ENCODE results near the gene MORC3.

Gene MORC3

DNA sequence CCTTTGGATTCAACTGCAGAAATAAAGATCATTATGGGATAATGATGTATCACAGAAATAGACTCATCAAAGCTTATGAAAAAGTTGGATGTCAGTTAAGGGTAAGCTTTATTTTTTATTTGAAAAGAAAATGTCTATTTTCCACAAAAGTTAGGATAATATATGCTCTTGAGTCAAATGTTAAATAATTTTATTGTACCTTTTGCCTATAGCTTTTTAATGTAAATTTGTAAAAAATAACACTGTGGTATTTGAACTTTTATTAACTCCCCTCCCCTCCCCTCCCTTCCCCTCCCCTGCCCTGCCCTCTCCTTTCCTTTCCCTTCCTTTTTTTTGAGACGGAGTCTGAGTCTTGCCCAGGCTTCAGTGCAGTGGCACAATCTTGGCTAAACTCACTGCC, 24.9 kb downstream of the MORC3 start:
- Mint-ChIP-seq H3K27ac (no peak overlapping the region), H3K9me3 (no peaks in the 10 kb centered on the region), H3K36me3 (peaks cover 51% of the 10 kb centered on the region), H3K4me3 (no peak overlapping the region), H3K4me1 (peaks cover 15% of the 10 kb centered on the region), H3K27me3 (no peaks in the 10 kb centered on the region)
- no peak for DNase-seq
- CTCF ChIA-PET, result interaction anchor here (0.5 kb wide), 1 partner anchor 160 kb away, joined by 4 read pairs; no protein-coding TSS in a partner anchor

DNA sequence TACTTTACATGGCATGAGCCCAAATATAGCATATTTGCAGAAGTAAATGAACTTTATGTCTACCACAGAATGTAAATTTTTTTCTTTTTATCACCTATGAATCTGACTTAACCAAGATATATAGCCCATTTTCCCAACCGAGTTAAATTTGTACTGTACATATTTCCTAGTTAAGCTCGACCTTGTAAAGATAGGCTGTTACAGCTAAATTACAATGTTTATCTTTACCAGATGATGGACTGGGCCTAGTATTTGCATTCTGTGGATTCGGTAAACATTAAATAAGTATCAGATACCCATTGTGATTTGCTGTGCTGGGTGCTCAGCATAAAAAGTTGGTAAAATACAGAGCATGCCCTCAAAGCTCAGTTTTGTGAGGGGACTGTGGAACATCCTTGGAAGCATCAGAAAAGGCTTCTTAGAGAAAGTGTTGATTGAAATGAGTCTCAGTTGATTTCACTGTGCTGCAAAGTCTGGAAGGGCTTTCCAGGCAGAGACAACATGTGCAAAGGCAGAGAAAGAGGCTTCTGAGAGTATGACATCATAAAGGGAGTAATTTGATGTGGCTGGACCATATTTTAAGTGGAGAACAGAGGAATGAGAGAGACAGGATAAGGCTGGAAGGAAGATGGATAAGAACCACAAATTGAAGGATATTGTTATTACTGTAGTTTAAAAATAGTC, 27.4 kb downstream of the MORC3 start:
- H3K27ac Mint-ChIP-seq, result no peak overlapping the region
- H3K36me3 Mint-ChIP-seq, result peaks cover 51% of the 10 kb centered on the region
- no peaks in the 10 kb centered on the region for H3K27me3 Mint-ChIP-seq
- CTCF ChIA-PET, result no interaction called here
- peaks cover 15% of the 10 kb centered on the region for H3K4me1 Mint-ChIP-seq
- H3K9me3 Mint-ChIP-seq, result no peaks in the 10 kb centered on the region
- no peak for DNase-seq
- no peak overlapping the region for H3K4me3 Mint-ChIP-seq

DNA sequence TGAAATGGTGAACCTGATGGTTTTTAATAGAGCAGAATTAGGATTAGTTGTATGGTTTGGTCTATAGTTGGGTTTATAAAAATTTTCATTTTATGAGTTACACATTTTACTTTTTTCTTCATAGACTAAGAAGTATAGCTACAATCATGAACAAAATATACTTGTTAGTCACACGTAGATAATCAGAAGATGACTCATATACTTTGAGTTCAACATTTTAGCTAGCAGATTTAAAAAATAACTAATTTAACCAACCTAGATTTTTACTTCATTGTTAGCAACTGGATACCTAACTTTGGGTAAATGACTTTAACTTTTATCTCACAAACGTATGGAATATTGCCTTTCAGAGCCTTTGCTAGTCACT, 27.9 kb downstream of the MORC3 start:
- no peaks in the 10 kb centered on the region for H3K27me3 Mint-ChIP-seq
- no peaks in the 10 kb centered on the region for H3K9me3 Mint-ChIP-seq
- H3K4me3 Mint-ChIP-seq, result no peak overlapping the region
- H3K4me1 Mint-ChIP-seq, result peaks cover 15% of the 10 kb centered on the region
- no peak overlapping the region for H3K27ac Mint-ChIP-seq
- CTCF ChIA-PET, result interaction anchor here (0.7 kb wide), 1 partner anchor 104 kb away, joined by 3 read pairs; no protein-coding TSS in a partner anchor
- H3K36me3 Mint-ChIP-seq, result peaks cover 54% of the 10 kb centered on the region
- no peak for DNase-seq

DNA sequence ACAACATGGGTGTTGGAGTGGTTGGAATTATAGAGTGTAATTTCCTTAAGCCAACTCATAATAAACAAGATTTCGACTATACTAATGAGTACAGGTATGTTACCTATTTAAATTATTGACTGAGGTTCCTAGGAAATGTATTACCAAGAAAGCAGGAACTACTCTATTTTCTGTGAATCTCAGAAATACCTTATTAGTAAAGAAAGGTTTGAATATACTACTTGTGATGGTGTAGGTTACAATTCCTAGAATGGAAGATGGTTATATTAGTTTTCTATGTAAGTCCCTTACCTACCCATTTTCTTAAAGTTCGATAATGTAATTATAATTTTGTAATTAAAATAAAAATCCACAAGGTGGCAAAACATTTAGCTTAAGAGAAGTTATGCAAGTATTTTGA, 29.3 kb downstream of the MORC3 start:
- peaks cover 54% of the 10 kb centered on the region for H3K36me3 Mint-ChIP-seq
- CTCF ChIA-PET, result no interaction called here

DNA sequence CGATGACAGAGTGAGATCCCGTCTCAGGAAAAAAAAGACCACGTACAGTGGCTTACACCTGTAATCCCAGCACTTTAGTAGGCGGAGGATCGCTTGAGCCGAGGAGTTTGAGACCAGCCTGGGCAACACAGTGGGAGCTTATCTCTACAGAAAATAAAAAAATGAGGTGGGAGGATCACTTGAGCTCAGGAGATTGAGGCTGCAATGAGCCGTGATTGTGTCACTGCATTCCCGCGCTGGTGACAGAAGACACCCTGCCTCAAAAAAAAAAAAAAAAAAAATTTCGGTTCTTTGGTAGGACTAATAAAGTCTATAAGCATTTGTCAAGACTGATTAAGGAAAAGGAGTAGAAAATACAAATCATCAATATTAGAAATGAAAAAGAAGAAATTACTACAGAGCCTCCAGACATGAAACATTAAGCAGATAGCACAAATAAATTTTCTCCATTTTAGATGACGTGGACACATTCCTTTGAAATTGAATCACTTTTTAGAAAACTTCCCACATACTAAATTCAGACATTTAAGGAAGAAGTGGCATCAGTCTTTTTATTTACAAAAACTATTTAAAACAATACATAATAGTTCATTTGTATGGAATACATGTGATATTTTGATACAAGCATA, 30.4 kb downstream of the MORC3 start:
- no peak overlapping the region for H3K4me3 Mint-ChIP-seq
- H3K4me1 Mint-ChIP-seq, result peaks cover 15% of the 10 kb centered on the region
- H3K27ac Mint-ChIP-seq, result no peak overlapping the region
- DNase-seq, result no peak
- H3K27me3 Mint-ChIP-seq, result no peaks in the 10 kb centered on the region
- peaks cover 57% of the 10 kb centered on the region for H3K36me3 Mint-ChIP-seq
- CTCF ChIA-PET, result no interaction called here
- no peaks in the 10 kb centered on the region for H3K9me3 Mint-ChIP-seq

More for the DNA sequence above, 29.3 kb downstream of the MORC3 start:
- no peaks in the 10 kb centered on the region for H3K9me3 Mint-ChIP-seq
- no peaks in the 10 kb centered on the region for H3K27me3 Mint-ChIP-seq
- peaks cover 15% of the 10 kb centered on the region for H3K4me1 Mint-ChIP-seq
- no peak for DNase-seq
- H3K27ac Mint-ChIP-seq, result no peak overlapping the region
- no peak overlapping the region for H3K4me3 Mint-ChIP-seq

DNA sequence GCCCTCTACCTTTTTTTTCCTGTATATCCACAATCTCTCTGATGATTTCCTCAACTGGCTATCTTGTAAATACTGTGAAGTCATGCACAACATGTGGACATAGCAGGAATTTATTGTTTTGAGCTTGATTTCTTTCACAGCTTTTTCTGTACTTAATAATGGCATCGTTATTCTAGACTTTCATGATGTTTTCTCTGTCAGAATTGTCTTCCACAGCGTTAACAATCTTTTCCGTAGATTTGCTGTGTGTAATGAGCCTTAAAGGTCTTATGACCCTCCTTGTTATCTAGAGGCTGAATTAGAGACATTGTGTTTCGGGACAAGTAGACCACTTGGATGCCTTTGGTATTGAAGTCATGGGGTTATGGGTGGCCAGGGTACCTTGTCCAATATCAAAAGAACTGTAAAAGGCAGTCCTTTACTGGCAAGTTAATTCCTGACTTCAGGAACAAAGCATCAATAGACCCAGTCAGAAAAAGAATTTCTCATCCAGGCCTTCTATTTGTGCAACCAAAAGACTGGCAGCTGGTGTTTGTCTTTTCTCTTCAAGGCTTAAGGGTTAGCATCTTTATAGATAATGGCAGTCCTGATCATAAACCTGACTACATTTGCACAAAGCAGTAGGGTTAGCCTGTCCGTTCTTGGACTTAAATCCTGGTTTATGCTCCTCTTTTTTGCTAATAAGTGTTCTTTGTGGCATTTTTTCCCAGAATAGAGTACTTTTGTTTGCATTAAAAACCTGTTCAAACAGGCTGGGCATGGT, 35.1 kb downstream of the MORC3 start:
- Mint-ChIP-seq H3K9me3 (no peaks in the 10 kb centered on the region), H3K27ac (no peak overlapping the region), H3K36me3 (peaks cover 42% of the 10 kb centered on the region), H3K4me3 (no peak overlapping the region), H3K4me1 (no peaks in the 10 kb centered on the region), H3K27me3 (no peaks in the 10 kb centered on the region)
- CTCF ChIA-PET, result interaction anchor here (0.6 kb wide), 1 partner anchor 26 kb away, joined by 3 read pairs; no protein-coding TSS in a partner anchor
- DNase-seq, result no peak

DNA sequence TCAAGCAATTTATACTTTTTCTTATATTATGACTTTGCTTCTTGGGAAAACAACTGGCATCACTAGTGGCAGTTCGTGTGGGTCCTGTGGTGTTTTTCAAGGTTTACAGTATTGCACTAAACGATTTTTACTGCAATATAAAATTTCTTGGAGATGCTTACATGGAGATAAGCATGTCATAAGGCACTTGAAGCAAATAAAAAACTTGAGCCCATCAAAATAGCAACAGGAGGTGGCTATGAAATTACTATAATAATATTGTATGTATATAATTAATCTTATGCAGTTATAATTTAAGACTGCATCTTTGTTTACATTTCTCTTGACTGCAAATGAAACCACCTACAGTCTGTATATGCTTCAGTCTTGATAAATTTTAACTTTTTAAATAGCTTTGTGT, 35.9 kb downstream of the MORC3 start:
- no peak for DNase-seq
- Mint-ChIP-seq H3K36me3 (peaks cover 45% of the 10 kb centered on the region), H3K9me3 (no peaks in the 10 kb centered on the region), H3K4me1 (no peaks in the 10 kb centered on the region), H3K4me3 (no peak overlapping the region), H3K27me3 (no peaks in the 10 kb centered on the region), H3K27ac (no peak overlapping the region)
- CTCF ChIA-PET, result interaction anchor here (0.6 kb wide), 1 partner anchor 27 kb away, joined by 3 read pairs; no protein-coding TSS in a partner anchor

DNA sequence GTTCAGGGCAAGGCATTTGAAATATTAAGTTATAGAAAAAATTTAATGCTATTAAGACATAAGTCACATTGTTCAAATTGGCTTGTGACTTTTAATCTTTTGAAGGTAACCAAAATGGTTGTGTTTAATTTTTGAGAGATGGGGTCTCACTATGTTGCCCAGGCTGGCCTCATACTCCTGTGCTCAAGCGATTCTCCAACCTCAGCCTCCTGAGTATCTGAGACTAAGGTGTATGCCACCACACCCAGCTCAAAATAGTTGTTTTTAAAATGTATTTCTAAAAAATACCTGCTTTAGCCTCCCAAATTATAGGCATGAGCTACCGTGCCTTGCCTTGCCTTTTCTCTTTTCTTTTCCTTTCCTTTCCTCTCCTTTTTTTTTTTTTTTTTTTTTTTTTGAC, 39.2 kb downstream of the MORC3 start:
- DNase-seq, result no peak
- CTCF ChIA-PET, result no interaction called here
- Mint-ChIP-seq H3K4me1 (no peaks in the 10 kb centered on the region), H3K27ac (no peak overlapping the region), H3K9me3 (no peaks in the 10 kb centered on the region), H3K36me3 (peaks cover 47% of the 10 kb centered on the region), H3K4me3 (no peak overlapping the region), H3K27me3 (no peaks in the 10 kb centered on the region)

DNA sequence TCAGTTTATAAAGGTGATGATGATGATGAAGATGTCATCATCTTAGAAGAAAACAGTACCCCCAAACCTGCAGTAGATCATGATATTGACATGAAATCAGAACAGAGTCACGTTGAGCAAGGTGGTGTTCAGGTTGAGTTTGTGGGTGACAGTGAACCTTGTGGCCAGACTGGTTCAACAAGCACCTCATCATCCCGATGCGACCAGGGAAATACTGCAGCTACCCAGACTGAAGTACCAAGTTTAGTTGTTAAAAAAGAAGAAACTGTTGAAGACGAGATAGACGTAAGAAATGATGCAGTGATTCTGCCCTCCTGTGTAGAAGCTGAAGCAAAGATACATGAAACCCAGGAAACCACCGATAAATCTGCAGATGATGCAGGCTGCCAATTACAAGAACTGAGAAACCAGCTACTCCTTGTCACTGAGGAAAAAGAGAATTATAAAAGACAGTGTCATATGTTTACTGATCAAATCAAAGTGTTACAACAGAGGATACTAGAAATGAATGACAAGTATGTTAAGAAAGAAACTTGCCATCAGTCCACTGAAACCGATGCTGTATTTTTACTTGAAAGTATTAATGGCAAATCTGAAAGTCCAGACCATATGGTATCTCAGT, 49.2 kb downstream of the MORC3 start:
- Mint-ChIP-seq H3K4me3 (no peak overlapping the region), H3K27me3 (no peaks in the 10 kb centered on the region), H3K4me1 (no peaks in the 10 kb centered on the region), H3K36me3 (peaks cover 70% of the 10 kb centered on the region), H3K27ac (no peak overlapping the region), H3K9me3 (no peaks in the 10 kb centered on the region)
- CTCF ChIA-PET, result no interaction called here
- no peak for DNase-seq

DNA sequence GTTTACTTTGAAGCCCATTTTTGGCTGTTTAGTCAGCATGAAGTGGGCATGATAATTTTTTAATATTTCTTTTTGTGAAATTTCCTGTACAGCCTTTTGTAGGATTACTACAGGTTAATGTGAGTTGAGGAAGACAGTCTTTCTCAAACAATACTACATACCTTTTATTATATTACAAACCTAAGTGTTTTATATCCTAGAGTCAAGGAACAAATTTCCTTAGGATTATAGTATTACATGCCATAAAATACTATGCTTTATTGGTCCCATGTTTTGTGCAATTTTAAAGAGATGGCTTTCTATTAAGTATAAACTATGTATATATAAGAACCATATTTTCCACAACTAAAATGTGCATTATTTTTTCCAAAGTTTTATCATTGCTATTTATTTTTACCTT, 56.0 kb downstream of the MORC3 start:
- CTCF ChIA-PET, result no interaction called here
- Mint-ChIP-seq H3K36me3 (peaks cover 45% of the 10 kb centered on the region), H3K4me1 (no peaks in the 10 kb centered on the region), H3K27me3 (no peaks in the 10 kb centered on the region), H3K27ac (no peak overlapping the region), H3K4me3 (no peak overlapping the region), H3K9me3 (no peaks in the 10 kb centered on the region)
- no peak for DNase-seq

DNA sequence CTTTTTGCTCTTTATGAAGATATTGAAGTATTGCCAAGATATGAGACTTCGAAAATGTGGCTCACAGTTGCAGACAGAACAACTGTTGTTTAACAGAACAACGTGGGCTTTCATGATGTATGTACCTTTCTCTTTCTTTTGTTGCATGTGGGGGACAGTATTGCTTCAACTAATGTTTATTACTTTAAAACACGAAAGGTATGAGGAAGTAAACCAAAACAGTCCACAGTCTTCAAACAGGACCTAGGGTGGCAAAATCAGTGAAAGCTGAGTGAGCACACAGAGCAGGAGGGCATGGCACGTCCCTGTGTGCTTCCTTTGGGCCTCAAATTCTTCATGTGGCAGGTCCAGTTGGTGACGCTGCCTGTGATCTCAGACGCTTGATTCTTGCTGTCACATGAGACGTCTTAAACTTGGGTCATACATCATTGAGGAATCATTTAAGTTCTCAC, 57.4 kb downstream of the MORC3 start:
- Mint-ChIP-seq H3K4me1 (no peaks in the 10 kb centered on the region), H3K4me3 (no peak overlapping the region), H3K27ac (no peak overlapping the region), H3K9me3 (no peaks in the 10 kb centered on the region), H3K27me3 (no peaks in the 10 kb centered on the region), H3K36me3 (peaks cover 42% of the 10 kb centered on the region)
- CTCF ChIA-PET, result interaction anchor here (1.8 kb wide), 1 partner anchor 13 kb away, joined by 4 read pairs; no protein-coding TSS in a partner anchor
- DNase-seq, result no peak

DNA sequence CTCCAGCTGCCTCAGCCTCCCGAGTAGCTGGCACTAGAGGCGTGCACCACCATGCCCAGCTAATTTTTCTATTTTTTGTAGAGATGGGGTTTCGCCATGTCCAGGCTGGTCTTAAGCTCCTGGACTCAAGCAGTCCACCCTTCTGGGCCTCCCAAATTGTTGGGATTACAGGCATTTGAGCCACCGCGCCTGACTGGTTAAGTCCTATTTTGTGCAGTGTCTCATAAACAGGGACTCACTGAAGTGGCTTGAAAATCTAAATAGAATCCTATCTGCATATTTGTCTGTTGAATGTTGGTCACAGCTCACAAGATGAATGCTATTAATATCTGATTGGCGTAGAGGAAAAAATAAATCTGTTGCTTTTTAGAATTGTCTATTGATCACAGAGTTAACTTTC, 59.3 kb downstream of the MORC3 start:
- CTCF ChIA-PET, result interaction anchor here (1.8 kb wide), 1 partner anchor 11 kb away, joined by 4 read pairs; no protein-coding TSS in a partner anchor
- no peaks in the 10 kb centered on the region for H3K9me3 Mint-ChIP-seq

DNA sequence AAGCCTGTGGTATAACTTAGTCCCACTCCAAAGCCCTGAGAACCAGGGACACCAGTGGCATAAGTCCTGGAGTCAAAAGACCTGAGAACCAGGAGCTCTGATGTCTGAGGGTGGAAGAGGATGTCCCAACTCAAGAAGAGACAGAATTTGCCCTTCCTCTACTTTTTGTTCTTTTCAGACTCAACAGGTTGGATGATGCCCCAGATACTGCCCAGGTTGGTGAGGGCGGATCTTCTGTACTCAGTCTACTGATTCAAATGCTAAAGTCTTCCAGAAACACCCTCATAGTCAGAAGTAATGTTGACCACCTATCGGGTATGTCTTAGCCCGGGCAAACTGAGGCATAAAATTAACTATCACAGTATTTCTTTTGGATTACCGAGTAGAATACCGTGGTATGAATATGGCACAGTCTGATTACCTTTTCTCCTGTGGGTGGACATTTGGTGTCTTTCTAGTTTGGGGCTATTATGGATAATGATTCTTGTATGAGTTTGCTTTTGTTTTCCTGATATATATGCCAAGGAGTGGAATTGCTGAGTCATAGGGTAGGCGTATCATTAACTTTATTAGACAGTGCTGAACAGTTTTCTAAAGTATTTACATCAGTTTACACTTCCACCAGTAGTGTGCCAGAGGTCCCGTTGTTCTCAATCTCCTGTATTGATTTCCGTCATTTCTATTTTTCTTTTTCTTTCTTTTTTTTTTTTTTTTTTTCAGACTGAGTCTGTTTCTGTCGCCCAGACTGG, 62.0 kb downstream of the MORC3 start:
- H3K4me3 Mint-ChIP-seq, result no peak overlapping the region
- CTCF ChIA-PET, result no interaction called here
- H3K36me3 Mint-ChIP-seq, result peaks cover 28% of the 10 kb centered on the region
- no peaks in the 10 kb centered on the region for H3K27me3 Mint-ChIP-seq
- H3K27ac Mint-ChIP-seq, result peak overlapping the region; percentile 31
- peaks cover 17% of the 10 kb centered on the region for H3K4me1 Mint-ChIP-seq
- H3K9me3 Mint-ChIP-seq, result no peaks in the 10 kb centered on the region
- DNase-seq, result no peak

More for the DNA sequence above, 59.3 kb downstream of the MORC3 start:
- DNase-seq, result no peak
- Mint-ChIP-seq H3K4me3 (no peak overlapping the region), H3K27ac (no peak overlapping the region), H3K27me3 (no peaks in the 10 kb centered on the region), H3K4me1 (peaks cover 2% of the 10 kb centered on the region), H3K36me3 (peaks cover 29% of the 10 kb centered on the region)

Data from activated naive CD4-positive, alpha-beta T cell treated with anti-CD3 and anti-CD28 coated beads, Interleukin-2, amount 10 ng/mL, durations not matched to agents 7 days and 5 days (primary cell).